PC-9 (cell line): Measurements from ENCODE around the gene LCP1. TPM values are rescaled to one million over a fixed set of nuclear protein-coding genes. Genes with fewer than 3 reads are reported as not detected.

Experiments used
- BruUV-seq: library from RNA; stranded (reverse); fragments of 400-500 nt; replicated peaks from 2 replicates; lab custom pipeline; 2021; lab: Mats Ljungman, UMichigan
- CTCF ChIA-PET: fragments of 300-600 bp; sonication (Branson Sonifier 250); formaldehyde crosslinking; loops from one replicate; lab custom pipeline; 2022; ENCODE audit warnings: antibody characterized with exemption; lab: Charles Lee
- POLR2A ChIA-PET: fragments of 300-600 bp; sonication (Branson Sonifier 250); formaldehyde crosslinking; loops from one replicate; lab custom pipeline; 2022; ENCODE audit warnings: antibody characterized with exemption; ENCODE audit not compliant: unreplicated experiment; lab: Charles Lee
- DNase-seq, 2 experiments: peaks; one replicate each; pipeline versions ENCODE4 v3.0.0 to v3.0.0-alpha.2; 2015 to 2022; ENCODE audit warnings: mixed read lengths in 1 of 2
- H2AFZ ChIP-seq: fragments of 200-600 bp; sonication (generic); 2 replicates; pipeline ENCODE4 v1.8.1; 2017; ENCODE audit warnings: antibody characterized with exemption
- H3F3A ChIP-seq: fragments of 200-600 bp; sonication (generic); 2 replicates; pipeline ENCODE4 v1.8.1; 2017; ENCODE audit warnings: antibody characterized with exemption, mild to moderate bottlenecking, low read depth; ENCODE audit not compliant: insufficient read depth
- H3K27ac ChIP-seq: fragments of 200-600 bp; sonication (generic); 2 replicates; pipeline ENCODE4 v1.6.1; 2016; ENCODE audit warnings: mixed run types
- H3K27me3 ChIP-seq: fragments of 200-600 bp; sonication (generic); 2 replicates; pipeline ENCODE4 v1.6.1; 2016; ENCODE audit warnings: low read depth, mixed run types; ENCODE audit not compliant: insufficient read depth
- H3K36me3 ChIP-seq: fragments of 200-600 bp; sonication (generic); 2 replicates; pipeline ENCODE4 v1.6.1; 2016; ENCODE audit warnings: low read depth, mixed run types
- H3K4me1 ChIP-seq: fragments of 200-600 bp; sonication (generic); replicated peaks from 2 replicates; pipeline ENCODE4 v1.6.1; 2016; ENCODE audit warnings: mixed run types; ENCODE audit not compliant: insufficient read depth
- H3K4me2 ChIP-seq: fragments of 200-600 bp; sonication (generic); 2 replicates; pipeline ENCODE4 v1.6.1; 2017; ENCODE audit warnings: mixed run types
- H3K4me3 ChIP-seq: fragments of 200-600 bp; sonication (generic); 2 replicates; pipeline ENCODE4 v1.6.1; 2016; ENCODE audit warnings: mixed run types
- H3K79me2 ChIP-seq: fragments of 200-600 bp; sonication (generic); 2 replicates; pipeline ENCODE4 v1.6.1; 2017; ENCODE audit warnings: low read depth, mixed run types
- H3K9me2 ChIP-seq: fragments of 200-600 bp; sonication (generic); 2 replicates; pipeline ENCODE4 v1.8.1; 2017; ENCODE audit warnings: mild to moderate bottlenecking; ENCODE audit not compliant: insufficient read depth
- H3K9me3 ChIP-seq: fragments of 200-600 bp; sonication (generic); 2 replicates; pipeline ENCODE4 v1.8.1; 2016; ENCODE audit warnings: low read depth; ENCODE audit not compliant: insufficient read depth
- H4K20me1 ChIP-seq: fragments of 200-600 bp; sonication (generic); 2 replicates; pipeline ENCODE4 v1.8.1; 2017; ENCODE audit not compliant: insufficient read depth
- CTCF ChIP-seq: fragments of 200-600 bp; sonication (generic); conservative IDR thresholded peaks from 2 replicates; pipeline ENCODE4 v1.6.1; 2017; ENCODE audit warnings: mixed run types, antibody characterized with exemption, mild to moderate bottlenecking, moderate library complexity
- EZH2 ChIP-seq: fragments of 200-600 bp; sonication (generic); IDR thresholded peaks from 2 replicates; pipeline ENCODE4 v1.8.0; 2017; ENCODE audit warnings: antibody characterized with exemption, low read depth
- intact Hi-C: fragments of 100-400 bp; cut with micrococcal nuclease; formaldehyde crosslinking; loops from one replicate; pipeline ENCODE4 v1.10.0; 2022; ENCODE audit not compliant: unreplicated experiment
- total RNA-seq: library from RNA; stranded (reverse); gene quantifications from 2 replicates; pipeline ENCODE4 v1.2.3, GENCODE V29; 2021

Gene LCP1
- total RNA-seq, 1 experiment from 2014 or later, result 197 TPM

GRCh38 chr13:46168341-46168740, 13.6 kb downstream of the LCP1 start:
- TF ChIP-seq EZH2 (no peak), CTCF (no peak)
- no TSS peak for BruUV-seq
- H3K4me1 ChIP-seq, result no peaks in the 10 kb centered on the region
- intact Hi-C loops, result no loop called here
- ChIA-PET CTCF (no interaction called here), POLR2A (interaction anchor here (0.5 kb wide), 1 partner anchor 11 kb away, joined by 4 read pairs; no protein-coding TSS in a partner anchor)
- peaks cover 13% of the 10 kb centered on the region for H3K36me3 ChIP-seq
- no peak overlapping the region for H2AFZ ChIP-seq
- peaks cover 10% of the 10 kb centered on the region; the same call in 1 of the 2 replicates for H3F3A ChIP-seq
- H3K4me2 ChIP-seq, result no peak overlapping the region
- no peaks in the 10 kb centered on the region for H3K9me2 ChIP-seq
- H3K27ac ChIP-seq, result no peak overlapping the region
- no peak overlapping the region for H3K4me3 ChIP-seq
- no peak for DNase-seq
- peaks cover 87% of the 10 kb centered on the region for H4K20me1 ChIP-seq
- peaks cover 99% of the 10 kb centered on the region for H3K79me2 ChIP-seq
- H3K27me3 ChIP-seq, result no peaks in the 10 kb centered on the region
- H3K9me3 ChIP-seq, result no peaks in the 10 kb centered on the region

DNA sequence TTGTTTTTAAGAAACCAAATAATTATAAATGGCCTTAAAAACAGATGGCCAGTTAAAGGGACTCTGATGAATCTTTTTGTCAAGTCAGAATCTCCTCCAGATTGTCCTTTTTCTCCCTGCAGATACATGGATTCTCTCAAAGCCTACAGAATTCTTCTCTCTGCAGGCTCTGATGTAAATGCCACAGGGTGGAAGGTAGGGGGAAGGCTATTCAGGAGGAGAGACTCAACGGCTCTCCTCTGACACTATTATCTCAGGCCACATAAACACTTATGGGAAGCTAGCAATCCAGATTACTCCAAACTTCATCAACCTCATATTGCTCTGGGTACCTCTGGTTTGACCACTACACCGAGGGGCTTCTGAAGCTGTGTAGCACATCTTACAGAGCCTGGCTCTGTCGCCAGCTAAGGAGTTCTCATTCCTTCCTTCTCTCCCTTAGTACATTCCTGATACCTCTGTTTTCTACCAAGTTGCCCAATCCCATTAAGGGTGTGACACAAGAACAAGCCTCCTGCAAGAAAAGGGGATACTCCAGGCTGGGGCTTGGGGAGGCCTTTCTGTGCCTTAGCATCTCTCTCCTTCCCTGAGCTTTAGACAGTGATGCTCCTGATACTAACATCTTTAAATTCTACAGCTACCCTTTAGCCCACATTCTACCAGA, 14.9 kb downstream of the LCP1 start:
- CTCF ChIA-PET, result no interaction called here
- no TSS peak for BruUV-seq
- intact Hi-C loops, result no loop called here

GRCh38 chr13:46166224-46166584, 15.8 kb downstream of the LCP1 start:
- ChIA-PET POLR2A (no interaction called here), CTCF (no interaction called here)
- Histone ChIP-seq H4K20me1 (peaks cover 72% of the 10 kb centered on the region), H3K36me3 (peaks cover 6% of the 10 kb centered on the region; the same call in 1 of the 2 replicates), H3K4me2 (no peak overlapping the region), H3K9me2 (no peaks in the 10 kb centered on the region), H3K9me3 (no peaks in the 10 kb centered on the region), H3F3A (peaks cover 10% of the 10 kb centered on the region; the same call in 1 of the 2 replicates), H2AFZ (no peak overlapping the region), H3K4me3 (no peak overlapping the region), H3K4me1 (no peaks in the 10 kb centered on the region), H3K79me2 (peaks cover 83% of the 10 kb centered on the region), H3K27me3 (no peaks in the 10 kb centered on the region), H3K27ac (no peak overlapping the region)
- intact Hi-C loops, result no loop called here
- DNase-seq, result no peak
- no TSS peak for BruUV-seq
- TF ChIP-seq EZH2 (no peak), CTCF (no peak)

More for the DNA sequence above, 14.9 kb downstream of the LCP1 start:
- Histone ChIP-seq H3K27ac (no peak overlapping the region), H3K9me2 (no peaks in the 10 kb centered on the region), H2AFZ (no peak overlapping the region), H4K20me1 (peaks cover 79% of the 10 kb centered on the region), H3F3A (peaks cover 10% of the 10 kb centered on the region; the same call in 1 of the 2 replicates), H3K79me2 (peaks cover 86% of the 10 kb centered on the region), H3K9me3 (no peaks in the 10 kb centered on the region), H3K4me1 (no peaks in the 10 kb centered on the region), H3K4me3 (no peak overlapping the region), H3K4me2 (no peak overlapping the region), H3K36me3 (peaks cover 6% of the 10 kb centered on the region; the same call in 1 of the 2 replicates), H3K27me3 (no peaks in the 10 kb centered on the region)
- DNase-seq, result no peak
- TF ChIP-seq CTCF (no peak), EZH2 (no peak)
- POLR2A ChIA-PET, result no interaction called here
